Epithelial cell of esophagus (primary cell): ENCODE data around the gene GEMIN2.
A peak's percentile ranks its signal among the peaks of the same experiment; 100 is the strongest.
"Not testable (repeated sequence)": the region's sequence is repeated elsewhere in the genome, so short reads cannot be mapped to it uniquely, and the experiment has no call there.

Experiments
- DNase-seq: peaks from one replicate; pipeline ENCODE4 v3.0.0; 2010; ENCODE audit warnings: low read depth
- H3K4me3 ChIP-seq: 2 replicates; pipeline ENCODE4 v1.5.1; 2011; ENCODE audit warnings: mild to moderate bottlenecking, low read length, control low read depth
- TF ChIP-seq, protein P1 (sequence below): IDR thresholded peaks from 2 replicates; pipeline ENCODE4 v1.5.1; 2011; ENCODE audit warnings: low read depth, mild to moderate bottlenecking, low read length, control low read depth, inconsistent platforms; ENCODE audit not compliant: insufficient read depth; ENCODE audit errors: missing control alignments

GEMIN2 gene

GRCh38 chr14:39180553-39180952 lies 66.4 kb downstream of the GEMIN2 start:
- TF ChIP-seq, protein P1, sequence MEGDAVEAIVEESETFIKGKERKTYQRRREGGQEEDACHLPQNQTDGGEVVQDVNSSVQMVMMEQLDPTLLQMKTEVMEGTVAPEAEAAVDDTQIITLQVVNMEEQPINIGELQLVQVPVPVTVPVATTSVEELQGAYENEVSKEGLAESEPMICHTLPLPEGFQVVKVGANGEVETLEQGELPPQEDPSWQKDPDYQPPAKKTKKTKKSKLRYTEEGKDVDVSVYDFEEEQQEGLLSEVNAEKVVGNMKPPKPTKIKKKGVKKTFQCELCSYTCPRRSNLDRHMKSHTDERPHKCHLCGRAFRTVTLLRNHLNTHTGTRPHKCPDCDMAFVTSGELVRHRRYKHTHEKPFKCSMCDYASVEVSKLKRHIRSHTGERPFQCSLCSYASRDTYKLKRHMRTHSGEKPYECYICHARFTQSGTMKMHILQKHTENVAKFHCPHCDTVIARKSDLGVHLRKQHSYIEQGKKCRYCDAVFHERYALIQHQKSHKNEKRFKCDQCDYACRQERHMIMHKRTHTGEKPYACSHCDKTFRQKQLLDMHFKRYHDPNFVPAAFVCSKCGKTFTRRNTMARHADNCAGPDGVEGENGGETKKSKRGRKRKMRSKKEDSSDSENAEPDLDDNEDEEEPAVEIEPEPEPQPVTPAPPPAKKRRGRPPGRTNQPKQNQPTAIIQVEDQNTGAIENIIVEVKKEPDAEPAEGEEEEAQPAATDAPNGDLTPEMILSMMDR = no peak
- no peak for DNase-seq
- H3K4me3 ChIP-seq = no peak overlapping the region

DNA sequence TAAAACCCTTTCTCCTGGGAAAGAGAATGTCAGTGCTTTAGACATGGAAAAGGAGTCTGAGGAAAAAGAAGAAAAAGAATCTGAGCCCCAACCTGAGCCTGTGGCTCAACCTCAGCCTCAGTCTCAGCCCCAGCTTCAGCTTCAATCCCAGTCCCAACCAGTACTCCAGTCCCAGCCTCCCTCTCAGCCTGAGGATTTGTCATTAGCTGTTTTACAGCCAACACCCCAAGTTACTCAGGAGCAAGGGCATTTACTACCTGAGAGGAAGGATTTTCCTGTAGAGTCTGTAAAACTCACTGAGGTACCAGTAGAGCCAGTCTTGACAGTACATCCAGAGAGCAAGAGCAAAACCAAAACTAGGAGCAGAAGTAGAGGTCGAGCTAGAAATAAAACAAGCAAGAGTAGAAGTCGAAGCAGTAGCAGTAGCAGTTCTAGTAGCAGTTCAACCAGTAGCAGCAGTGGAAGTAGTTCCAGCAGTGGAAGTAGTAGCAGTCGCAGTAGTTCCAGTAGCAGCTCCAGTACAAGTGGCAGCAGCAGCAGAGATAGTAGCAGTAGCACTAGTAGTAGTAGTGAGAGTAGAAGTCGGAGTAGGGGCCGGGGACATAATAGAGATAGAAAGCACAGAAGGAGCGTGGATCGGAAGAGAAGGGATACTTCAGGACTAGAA lies 67.0 kb downstream of the GEMIN2 start:
- DNase-seq = peak; percentile 29

GRCh38 chr14:39181693-39182047 lies 67.5 kb downstream of the GEMIN2 start:
- TF ChIP-seq, protein P1 = no peak
- no peak overlapping the region for H3K4me3 ChIP-seq

More for the DNA sequence above, 67.0 kb downstream of the GEMIN2 start:
- H3K4me3 ChIP-seq = no peak overlapping the region
- TF ChIP-seq, protein P1 = no peak

DNA sequence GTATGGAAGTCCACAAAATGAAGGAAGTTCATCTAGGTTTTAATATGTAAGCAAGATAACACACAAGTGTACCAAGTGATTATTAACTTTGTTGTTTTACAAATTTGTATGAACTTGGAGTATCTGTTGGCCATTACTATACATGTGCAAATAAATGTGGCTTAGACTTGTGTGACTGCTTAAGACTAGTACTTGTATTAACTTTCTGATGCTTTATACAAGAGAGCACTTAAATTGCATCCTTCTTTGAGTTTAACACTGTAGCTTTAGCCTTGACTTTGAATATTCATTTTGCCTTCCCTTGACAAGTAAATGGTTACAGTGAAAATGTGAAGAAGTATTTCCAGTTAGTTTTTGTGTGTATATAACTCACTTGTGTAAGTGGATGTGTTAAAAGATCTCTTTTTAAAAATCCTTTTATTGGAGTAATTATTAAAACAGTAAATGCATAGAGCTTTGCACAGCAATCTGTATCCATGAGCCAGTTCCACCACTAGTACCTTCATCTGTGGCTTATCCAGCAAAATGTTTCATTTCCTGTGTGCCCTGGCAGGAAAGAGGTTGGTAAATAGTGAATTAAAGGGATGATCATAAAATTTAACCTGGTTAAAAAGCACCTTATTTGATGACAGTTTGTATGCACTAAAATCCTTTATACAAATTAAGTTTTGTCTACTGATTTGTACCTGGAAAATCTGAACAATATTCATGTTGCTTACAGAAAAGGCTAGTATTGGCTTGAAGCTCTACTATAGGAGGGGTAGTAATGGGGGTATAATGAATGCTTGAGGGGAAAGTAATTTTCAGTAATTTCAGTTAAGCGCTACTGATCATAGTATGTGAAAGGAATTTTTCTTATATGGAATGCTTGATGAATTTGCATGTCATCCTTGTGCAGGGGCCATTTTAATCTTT lies 68.9 kb downstream of the GEMIN2 start:
- TF ChIP-seq, protein P1 = no peak
- H3K4me3 ChIP-seq = no peak overlapping the region
- DNase-seq = no peak

More at GRCh38 chr14:39181693-39182047, 67.5 kb downstream of the GEMIN2 start:
- DNase-seq = no peak

- DNase-seq = not testable (repeated sequence)
Measured at GRCh38 chr14:39183685-39184003, 69.5 kb downstream of the GEMIN2 start.

GRCh38 chr14:39184628-39185255 lies 70.6 kb downstream of the GEMIN2 start:
- TF ChIP-seq, protein P1 = no peak
- H3K4me3 ChIP-seq = no peak overlapping the region
- no peak for DNase-seq

More at GRCh38 chr14:39183685-39184003, 69.5 kb downstream of the GEMIN2 start:
- H3K4me3 ChIP-seq = not testable (repeated sequence)
